ENCODE results near the gene HUS1.

DNA sequence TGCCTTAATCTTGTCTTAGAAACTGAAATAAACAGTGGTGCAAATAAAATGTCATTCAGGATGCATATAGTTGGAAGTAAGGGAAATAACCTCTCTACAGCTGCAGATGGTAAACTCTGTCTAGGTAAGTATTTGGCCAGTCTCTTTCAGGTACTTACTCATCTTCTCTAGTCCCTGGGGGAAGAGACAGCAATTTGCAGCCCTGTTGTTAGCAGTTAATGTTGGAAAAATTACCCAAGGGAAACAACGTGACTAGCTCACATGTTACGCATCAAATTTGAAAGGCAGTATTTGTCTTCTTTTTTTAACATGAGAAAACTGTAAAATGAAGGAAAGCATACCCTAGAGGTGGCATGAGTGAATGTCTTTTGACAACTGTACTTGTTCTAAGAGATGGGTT, 3.2 kb upstream of the HUS1 start:
- TF ChIP-seq EZH2phosphoT487 (IDR thresholded peaks at IDR 0.05; ENCODE audit: borderline replicate concordance, low read length), result no peak
- TF ChIP-seq, protein P1, sequence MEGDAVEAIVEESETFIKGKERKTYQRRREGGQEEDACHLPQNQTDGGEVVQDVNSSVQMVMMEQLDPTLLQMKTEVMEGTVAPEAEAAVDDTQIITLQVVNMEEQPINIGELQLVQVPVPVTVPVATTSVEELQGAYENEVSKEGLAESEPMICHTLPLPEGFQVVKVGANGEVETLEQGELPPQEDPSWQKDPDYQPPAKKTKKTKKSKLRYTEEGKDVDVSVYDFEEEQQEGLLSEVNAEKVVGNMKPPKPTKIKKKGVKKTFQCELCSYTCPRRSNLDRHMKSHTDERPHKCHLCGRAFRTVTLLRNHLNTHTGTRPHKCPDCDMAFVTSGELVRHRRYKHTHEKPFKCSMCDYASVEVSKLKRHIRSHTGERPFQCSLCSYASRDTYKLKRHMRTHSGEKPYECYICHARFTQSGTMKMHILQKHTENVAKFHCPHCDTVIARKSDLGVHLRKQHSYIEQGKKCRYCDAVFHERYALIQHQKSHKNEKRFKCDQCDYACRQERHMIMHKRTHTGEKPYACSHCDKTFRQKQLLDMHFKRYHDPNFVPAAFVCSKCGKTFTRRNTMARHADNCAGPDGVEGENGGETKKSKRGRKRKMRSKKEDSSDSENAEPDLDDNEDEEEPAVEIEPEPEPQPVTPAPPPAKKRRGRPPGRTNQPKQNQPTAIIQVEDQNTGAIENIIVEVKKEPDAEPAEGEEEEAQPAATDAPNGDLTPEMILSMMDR (IDR thresholded peaks at IDR 0.05; ENCODE audit: low read depth, low read length, poor library complexity, severe bottlenecking), result no peak
